ENCODE measurements around the gene NMNAT2. TPM values are rescaled to one million over a fixed set of nuclear protein-coding genes. Genes with fewer than 3 reads are reported as not detected.

The NMNAT2 gene
- total and polyA plus RNA-seq, 2 of the 13 experiments (the other 11 are each of a cell fraction or from before 2014, with no cell fraction given): not detected

DNA sequence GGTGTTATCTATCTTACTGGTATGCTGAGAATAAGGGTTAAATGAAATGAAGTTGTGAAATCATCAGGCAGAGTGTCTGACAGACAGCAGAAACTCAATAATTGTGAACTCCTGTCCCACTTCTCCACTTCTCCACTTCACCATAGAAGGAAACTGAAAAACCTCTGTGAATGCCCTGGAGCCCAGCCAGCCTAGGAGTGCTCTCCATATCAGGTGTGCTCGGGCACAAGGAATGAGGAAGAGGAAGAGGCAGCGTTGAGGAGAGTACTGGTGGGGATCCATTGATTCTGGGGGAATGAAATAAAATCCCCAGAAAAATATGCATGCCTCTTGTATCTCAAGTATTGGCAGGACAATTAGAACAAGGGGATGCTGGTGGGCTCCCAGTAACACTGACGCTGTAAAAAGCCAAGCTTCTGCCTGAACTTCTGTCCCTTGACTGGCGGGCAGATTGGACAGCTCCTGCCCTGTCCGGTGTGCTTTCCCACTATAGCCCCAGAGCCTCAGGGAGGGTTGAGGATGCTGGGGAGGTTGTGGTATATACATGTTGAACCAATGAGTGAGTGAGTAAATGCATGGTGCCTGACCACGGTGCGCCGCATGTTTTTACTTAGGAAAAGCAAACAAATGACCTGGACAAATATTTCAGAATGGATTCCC is 47.7 kb downstream of the NMNAT2 start (continued):
- TF ChIP-seq ZNF234 (CRISPR knock-in tag; conservative IDR thresholded peaks at IDR 0.05) (no peak), ZNF790 (CRISPR knock-in tag; IDR thresholded peaks at IDR 0.05; ENCODE audit: borderline replicate concordance) (no peak), NPAS2 (CRISPR knock-in tag; IDR thresholded peaks at IDR 0.05; ENCODE audit: borderline replicate concordance) (no peak), ZNF12 (CRISPR knock-in tag; IDR thresholded peaks at IDR 0.05) (no peak), CBX2 (IDR thresholded peaks at IDR 0.05; ENCODE audit: low read depth, low read length) (no peak), CBX2 (CRISPR knock-in tag; IDR thresholded peaks at IDR 0.05; ENCODE audit: low read depth) (no peak), ZNF720 (CRISPR knock-in tag; IDR thresholded peaks at IDR 0.05) (no peak)

DNA sequence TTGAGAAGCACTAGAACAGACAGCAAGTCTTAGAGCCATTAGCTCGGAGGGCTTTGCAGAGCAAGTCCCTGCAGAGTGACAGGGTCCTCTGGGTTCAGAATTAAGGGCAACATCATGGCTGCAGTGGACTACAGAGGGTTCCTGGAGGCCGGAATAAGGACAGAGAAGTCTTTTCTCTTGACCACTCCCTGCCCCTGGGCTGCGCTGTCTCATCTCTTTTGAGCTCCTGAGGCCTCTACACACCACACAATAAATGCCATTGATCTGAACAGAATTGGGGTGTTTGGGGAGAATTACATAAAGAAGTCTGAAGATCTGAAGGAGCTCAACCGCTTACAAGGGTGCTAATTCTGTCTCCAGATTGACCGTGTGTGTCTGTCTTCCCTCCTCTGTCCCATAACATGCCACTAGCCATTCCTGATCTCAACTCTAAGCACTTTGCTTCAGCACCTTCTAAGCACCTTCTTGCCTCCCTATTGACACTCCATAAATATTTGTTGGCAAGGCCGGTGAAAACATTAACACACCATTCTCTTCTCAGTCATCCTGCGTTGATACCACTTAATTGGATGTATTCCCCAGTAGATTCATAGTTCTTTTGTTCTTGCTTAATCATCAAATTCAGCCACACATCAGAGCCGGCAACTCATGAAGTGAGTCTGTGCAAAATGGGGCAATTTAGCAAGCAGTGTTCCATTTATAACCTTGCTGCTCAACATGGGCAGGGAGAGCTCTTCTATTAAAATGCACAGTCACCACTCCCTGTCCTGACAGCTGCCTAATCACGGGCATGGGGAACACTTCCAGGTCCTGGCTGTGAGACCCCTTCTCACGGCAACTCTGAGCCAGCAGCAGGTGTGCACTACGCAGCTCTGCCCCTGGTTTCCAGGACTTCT is 49.7 kb downstream of the NMNAT2 start:
- no peaks in the 10 kb centered on the region for H3K9me3 ChIP-seq (ENCODE audit: low read length)
- in situ Hi-C loops (cut with HindIII; ENCODE audit: extremely low pct_ligation_motif_present, low pct_unique_long_range_greater_than_20kb) (no loop called here), intact Hi-C loops (cut with micrococcal nuclease; ENCODE audit: unreplicated experiment) (no loop called here)
- no peaks in the 10 kb centered on the region for H3K4me1 ChIP-seq (ENCODE audit: insufficient read depth, low read length)
- peaks cover 0 to 12% of the 10 kb centered on the region in 2 experiments; a peak in 2 of 5 replicates for H3K27me3 ChIP-seq (ENCODE audit: control insufficient read depth in 1 of 2, insufficient read depth in 2 of 2, low read length in 2 of 2)
- POLR2A ChIA-PET: no interaction called here
- H3K4me2 ChIP-seq (ENCODE audit: low read depth, low read length): no peak overlapping the region
- H3K4me3 ChIP-seq (replicated peaks in 1 of 3; ENCODE audit: insufficient read depth in 1 of 3, low read depth in 2 of 3, low read length in 3 of 3): no peak overlapping the region
- ATAC-seq (peak; percentile 58), DNase-seq (ENCODE audit: low spot score) (no peak), FAIRE-seq (no peak)
- no peaks in the 10 kb centered on the region for H3K36me3 ChIP-seq (replicated peaks in 1 of 2; ENCODE audit: control insufficient read depth in 1 of 2, insufficient read depth in 2 of 2, low read length in 2 of 2)
- BruUV-seq (replicated peaks): no TSS peak
- WGBS (ENCODE audit: low lambda C conversion rate): 21% methylated on average over 10 of the region's 11 CpGs
- CTCF ChIA-PET (ENCODE audit: low intra/inter-chr PET ratio, low total read pairs): no interaction called here
- no peaks in the 10 kb centered on the region for H3K79me2 ChIP-seq (ENCODE audit: insufficient read depth, low read length)
- no peak overlapping the region for H3K27ac ChIP-seq (ENCODE audit: extremely low read length, insufficient read depth, low read length)
- no peaks in the 10 kb centered on the region for H4K20me1 ChIP-seq (ENCODE audit: insufficient read depth, low read length)
- H2AFZ ChIP-seq (ENCODE audit: low read length): no peak overlapping the region
- no peak overlapping the region for H3K9ac ChIP-seq (ENCODE audit: insufficient read depth, low read depth, low read length)
- TF ChIP-seq IRX3 (CRISPR knock-in tag; IDR thresholded peaks at IDR 0.05; ENCODE audit: borderline replicate concordance, low read depth) (no peak), RAD21 (CRISPR knock-in tag; IDR thresholded peaks at IDR 0.05) (no peak), MAFK (conservative IDR thresholded peaks at IDR 0.05 in 1 of 2, IDR thresholded peaks at IDR 0.05 in 1 of 2; ENCODE audit: low read length in 2 of 2) (peak; percentile 62 to 67), TRIM24 (CRISPR knock-in tag; IDR thresholded peaks at IDR 0.05) (no peak), MAFF (IDR thresholded peaks at IDR 0.05; ENCODE audit: low read depth, low read length) (peak; percentile 25; the same call in 1 of the 2 replicates), ZKSCAN8 (CRISPR knock-in tag; IDR thresholded peaks at IDR 0.05; ENCODE audit: borderline replicate concordance) (no peak), NCOR1 (IDR thresholded peaks at IDR 0.05; ENCODE audit: borderline replicate concordance, low read length) (no peak), ZNF782 (CRISPR knock-in tag; IDR thresholded peaks at IDR 0.05; ENCODE audit: borderline replicate concordance) (no peak)
- TF ChIP-seq, protein P1, sequence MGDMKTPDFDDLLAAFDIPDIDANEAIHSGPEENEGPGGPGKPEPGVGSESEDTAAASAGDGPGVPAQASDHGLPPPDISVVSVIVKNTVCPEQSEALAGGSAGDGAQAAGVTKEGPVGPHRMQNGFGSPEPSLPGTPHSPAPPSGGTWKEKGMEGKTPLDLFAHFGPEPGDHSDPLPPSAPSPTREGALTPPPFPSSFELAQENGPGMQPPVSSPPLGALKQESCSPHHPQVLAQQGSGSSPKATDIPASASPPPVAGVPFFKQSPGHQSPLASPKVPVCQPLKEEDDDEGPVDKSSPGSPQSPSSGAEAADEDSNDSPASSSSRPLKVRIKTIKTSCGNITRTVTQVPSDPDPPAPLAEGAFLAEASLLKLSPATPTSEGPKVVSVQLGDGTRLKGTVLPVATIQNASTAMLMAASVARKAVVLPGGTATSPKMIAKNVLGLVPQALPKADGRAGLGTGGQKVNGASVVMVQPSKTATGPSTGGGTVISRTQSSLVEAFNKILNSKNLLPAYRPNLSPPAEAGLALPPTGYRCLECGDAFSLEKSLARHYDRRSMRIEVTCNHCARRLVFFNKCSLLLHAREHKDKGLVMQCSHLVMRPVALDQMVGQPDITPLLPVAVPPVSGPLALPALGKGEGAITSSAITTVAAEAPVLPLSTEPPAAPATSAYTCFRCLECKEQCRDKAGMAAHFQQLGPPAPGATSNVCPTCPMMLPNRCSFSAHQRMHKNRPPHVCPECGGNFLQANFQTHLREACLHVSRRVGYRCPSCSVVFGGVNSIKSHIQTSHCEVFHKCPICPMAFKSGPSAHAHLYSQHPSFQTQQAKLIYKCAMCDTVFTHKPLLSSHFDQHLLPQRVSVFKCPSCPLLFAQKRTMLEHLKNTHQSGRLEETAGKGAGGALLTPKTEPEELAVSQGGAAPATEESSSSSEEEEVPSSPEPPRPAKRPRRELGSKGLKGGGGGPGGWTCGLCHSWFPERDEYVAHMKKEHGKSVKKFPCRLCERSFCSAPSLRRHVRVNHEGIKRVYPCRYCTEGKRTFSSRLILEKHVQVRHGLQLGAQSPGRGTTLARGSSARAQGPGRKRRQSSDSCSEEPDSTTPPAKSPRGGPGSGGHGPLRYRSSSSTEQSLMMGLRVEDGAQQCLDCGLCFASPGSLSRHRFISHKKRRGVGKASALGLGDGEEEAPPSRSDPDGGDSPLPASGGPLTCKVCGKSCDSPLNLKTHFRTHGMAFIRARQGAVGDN (CRISPR knock-in tag; IDR thresholded peaks at IDR 0.05): no peak
- TF ChIP-seq, protein P2, sequence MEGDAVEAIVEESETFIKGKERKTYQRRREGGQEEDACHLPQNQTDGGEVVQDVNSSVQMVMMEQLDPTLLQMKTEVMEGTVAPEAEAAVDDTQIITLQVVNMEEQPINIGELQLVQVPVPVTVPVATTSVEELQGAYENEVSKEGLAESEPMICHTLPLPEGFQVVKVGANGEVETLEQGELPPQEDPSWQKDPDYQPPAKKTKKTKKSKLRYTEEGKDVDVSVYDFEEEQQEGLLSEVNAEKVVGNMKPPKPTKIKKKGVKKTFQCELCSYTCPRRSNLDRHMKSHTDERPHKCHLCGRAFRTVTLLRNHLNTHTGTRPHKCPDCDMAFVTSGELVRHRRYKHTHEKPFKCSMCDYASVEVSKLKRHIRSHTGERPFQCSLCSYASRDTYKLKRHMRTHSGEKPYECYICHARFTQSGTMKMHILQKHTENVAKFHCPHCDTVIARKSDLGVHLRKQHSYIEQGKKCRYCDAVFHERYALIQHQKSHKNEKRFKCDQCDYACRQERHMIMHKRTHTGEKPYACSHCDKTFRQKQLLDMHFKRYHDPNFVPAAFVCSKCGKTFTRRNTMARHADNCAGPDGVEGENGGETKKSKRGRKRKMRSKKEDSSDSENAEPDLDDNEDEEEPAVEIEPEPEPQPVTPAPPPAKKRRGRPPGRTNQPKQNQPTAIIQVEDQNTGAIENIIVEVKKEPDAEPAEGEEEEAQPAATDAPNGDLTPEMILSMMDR (CRISPR knock-in tag; IDR thresholded peaks at IDR 0.05): peak; percentile 20

All from HepG2 (cell line).